GM12892 (cell line): ENCODE results near the gene SCARB1. TPM values are rescaled to one million over a fixed set of nuclear protein-coding genes. Genes with fewer than 3 reads are reported as not detected.
A peak's percentile ranks its signal among the peaks of the same experiment; 100 is the strongest.
"Not testable (repeated sequence)": the region's sequence is repeated elsewhere in the genome, so short reads cannot be mapped to it uniquely, and the experiment has no call there.

ENCODE experiments used
- DNase-seq: peaks from one replicate; pipeline ENCODE4 v3.0.0; 2011; ENCODE audit not compliant: insufficient read length
- FAIRE-seq: peaks from 2 replicates; lab custom pipeline; 2011; peaks lifted over from hg19 to GRCh38; lab: Jason Lieb, UNC
- POLR2A ChIP-seq: IDR thresholded peaks from 2 replicates; pipeline ENCODE4 v1.6.1; 2011; ENCODE audit warnings: low read depth, low read length, control low read depth
- POLR2AphosphoS5 ChIP-seq: IDR thresholded peaks from 2 replicates; pipeline ENCODE4 v1.6.1; 2011; ENCODE audit warnings: low read depth, low read length, control low read depth
- TAF1 ChIP-seq: IDR thresholded peaks from 2 replicates; pipeline ENCODE4 v1.6.1; 2011; ENCODE audit warnings: low read depth, mild to moderate bottlenecking, control low read depth, low read length, borderline replicate concordance
- polyA plus RNA-seq: library from polyadenylated mRNA; unstranded; fragments of >200 nt; gene quantifications from one replicate; pipeline ENCODE4 v1.2.1, GENCODE V29; 2012; ENCODE audit warnings: missing spikeins, inconsistent platforms; ENCODE audit not compliant: missing spikeins

SCARB1 gene, protein sequence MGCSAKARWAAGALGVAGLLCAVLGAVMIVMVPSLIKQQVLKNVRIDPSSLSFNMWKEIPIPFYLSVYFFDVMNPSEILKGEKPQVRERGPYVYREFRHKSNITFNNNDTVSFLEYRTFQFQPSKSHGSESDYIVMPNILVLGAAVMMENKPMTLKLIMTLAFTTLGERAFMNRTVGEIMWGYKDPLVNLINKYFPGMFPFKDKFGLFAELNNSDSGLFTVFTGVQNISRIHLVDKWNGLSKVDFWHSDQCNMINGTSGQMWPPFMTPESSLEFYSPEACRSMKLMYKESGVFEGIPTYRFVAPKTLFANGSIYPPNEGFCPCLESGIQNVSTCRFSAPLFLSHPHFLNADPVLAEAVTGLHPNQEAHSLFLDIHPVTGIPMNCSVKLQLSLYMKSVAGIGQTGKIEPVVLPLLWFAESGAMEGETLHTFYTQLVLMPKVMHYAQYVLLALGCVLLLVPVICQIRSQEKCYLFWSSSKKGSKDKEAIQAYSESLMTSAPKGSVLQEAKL
- polyA plus RNA-seq: 50.7 TPM

- peak; percentile 74 for FAIRE-seq
- TF ChIP-seq POLR2A (peak; percentile 92), TAF1 (peak; percentile 51; the same call in 1 of the 2 replicates), POLR2AphosphoS5 (peak; percentile 89)
- peak; percentile 96 for DNase-seq
Observed at GRCh38 chr12:124863416-124864325, at the start of gene SCARB1. SCARB1 (minus strand) TSS chr12:124863864; CDS start chr12:124863720, 144 bp downstream.

DNA sequence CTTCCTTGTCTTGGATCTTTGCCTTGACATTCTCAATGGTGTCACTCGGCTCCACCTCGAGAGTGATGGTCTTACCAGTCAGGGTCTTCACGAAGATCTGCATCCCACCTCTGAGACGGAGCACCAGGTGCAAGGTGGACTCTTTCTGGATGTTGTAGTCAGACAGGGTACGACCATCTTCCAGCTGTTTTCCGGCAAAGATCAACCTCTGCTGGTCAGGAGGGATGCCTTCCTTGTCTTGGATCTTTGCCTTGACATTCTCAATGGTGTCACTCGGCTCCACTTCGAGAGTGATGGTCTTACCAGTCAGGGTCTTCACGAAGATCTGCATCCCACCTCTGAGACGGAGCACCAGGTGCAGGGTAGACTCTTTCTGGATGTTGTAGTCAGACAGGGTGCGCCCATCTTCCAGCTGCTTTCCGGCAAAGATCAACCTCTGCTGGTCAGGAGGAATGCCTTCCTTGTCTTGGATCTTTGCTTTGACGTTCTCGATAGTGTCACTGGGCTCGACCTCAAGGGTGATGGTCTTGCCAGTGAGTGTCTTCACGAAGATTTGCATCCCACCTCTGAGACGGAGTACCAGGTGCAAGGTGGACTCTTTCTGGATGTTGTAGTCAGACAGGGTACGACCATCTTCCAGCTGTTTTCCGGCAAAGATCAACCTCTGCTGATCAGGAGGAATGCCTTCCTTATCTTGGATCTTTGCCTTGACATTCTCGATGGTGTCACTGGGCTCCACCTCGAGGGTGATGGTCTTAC lies 49.0 kb upstream of the SCARB1 start:
- DNase-seq, FAIRE-seq: not testable (repeated sequence)

GRCh38 chr12:124911521-124911920 lies 47.9 kb upstream of the SCARB1 start:
- not testable (repeated sequence) for DNase-seq, FAIRE-seq

DNA sequence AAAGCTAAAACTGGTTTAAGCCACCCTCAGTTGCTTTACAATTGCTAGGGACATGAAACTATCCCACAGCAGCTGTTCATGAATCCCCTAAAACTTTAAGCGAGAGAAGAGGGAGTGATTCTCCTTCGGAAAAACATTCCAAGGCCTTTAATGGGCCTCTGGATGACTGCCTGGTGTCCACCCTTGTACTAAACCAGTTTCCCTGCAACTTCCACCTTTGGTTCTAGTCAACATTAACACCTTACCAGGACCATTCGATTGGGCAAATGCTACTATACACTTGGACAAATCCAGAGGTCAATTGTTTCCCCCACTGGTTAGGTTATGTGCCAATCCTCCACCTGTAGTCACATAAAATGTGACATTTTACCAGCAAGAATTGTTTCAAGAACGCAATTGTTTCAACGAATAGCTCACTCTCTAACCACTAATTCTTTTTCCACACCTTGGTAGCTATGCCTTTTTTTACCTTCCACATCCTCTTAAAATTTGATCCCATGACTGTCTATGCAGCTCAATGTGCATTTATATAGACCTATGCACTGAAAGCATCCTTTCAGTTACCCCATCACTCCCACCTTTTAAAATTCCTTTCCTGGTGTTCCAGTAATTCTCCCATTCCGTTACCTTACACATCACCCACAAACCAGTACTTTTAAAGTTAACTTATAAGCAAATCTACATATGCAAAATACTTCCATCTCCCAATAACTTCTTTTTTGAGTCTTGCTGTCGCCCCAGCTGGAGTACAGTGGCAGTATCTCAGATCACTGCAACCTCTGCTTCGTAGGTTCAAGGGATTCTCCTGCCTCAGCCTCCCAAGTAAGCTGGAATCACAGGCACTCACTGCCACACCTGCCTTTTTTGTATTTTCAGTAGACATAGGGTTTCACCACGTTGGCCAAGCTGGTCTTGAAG lies 47.2 kb upstream of the SCARB1 start:
- FAIRE-seq (no peak), DNase-seq (no peak)
- TF ChIP-seq TAF1 (no peak), POLR2AphosphoS5 (peak; percentile 97), POLR2A (peak; percentile 80)

DNA sequence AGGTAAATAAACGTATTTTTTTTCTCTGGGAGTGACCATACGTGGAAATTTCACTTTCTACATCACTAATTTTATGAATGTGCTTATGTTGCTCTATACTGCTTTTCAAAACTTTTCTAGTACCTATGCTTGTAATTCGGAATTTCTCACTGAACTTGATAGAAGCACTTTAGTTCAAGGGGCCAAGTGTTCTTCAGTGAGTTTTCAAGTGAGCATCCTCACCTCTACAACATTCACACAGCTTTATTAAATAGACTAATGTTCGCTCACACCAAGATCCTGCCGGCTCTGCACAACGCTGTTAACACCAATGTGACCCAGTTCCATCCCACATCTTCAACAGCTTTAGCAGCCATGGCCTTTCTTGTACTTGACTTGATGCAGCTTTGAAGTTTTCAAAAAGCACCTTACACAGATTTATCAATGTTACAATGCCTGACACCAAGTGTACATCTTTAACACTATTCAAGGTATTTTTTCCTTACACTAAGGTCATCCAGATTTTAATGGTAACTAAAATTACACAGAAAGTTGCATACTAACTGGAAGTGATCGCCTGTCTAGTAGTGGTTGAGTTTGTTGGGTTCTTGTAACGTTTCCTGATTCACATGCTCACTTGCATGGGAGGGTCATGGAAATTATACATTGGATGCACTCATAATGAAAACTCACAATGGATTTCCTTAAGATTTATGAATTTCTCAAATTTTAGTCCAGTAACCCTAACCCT lies 46.3 kb upstream of the SCARB1 start:
- TF ChIP-seq TAF1 (no peak), POLR2A (peak; percentile 48), POLR2AphosphoS5 (peak; percentile 9; the same call in 1 of the 2 replicates)
- DNase-seq: no peak
- no peak for FAIRE-seq

DNA sequence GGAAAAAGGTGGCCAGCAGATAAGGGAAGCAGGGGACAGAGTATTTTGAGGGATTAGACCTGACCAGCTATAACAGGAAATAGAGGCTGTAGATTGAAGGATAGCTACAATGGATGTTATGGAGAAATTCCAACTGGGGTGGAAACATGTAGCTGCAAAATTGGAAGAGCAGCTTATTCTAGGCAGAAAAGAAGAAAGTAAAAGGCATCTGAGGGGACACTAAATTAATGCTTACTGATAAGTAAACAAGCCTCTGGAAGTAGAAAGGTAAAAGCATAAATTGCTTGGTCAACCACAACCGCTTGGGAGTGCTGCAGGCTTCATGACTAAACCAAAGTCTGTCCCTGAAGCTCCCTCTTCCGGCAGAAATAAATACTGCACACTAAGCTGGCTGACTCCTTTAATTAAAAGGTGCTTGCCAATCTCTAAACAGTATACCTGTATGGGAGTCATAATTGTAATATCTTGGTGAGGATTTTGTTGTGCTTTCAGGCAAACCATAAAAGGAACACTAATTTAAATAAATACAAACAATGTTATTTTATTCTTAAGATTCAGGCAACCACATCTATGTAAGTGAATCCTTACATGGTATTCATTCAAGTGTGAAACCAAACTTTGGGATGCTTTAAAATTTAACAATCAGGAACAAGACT lies 43.1 kb upstream of the SCARB1 start:
- TF ChIP-seq POLR2AphosphoS5 (no peak), TAF1 (no peak)
- DNase-seq: no peak
- peak; percentile 85 for FAIRE-seq

GRCh38 chr12:124904306-124905098 lies 40.8 kb upstream of the SCARB1 start:
- DNase-seq (no peak), FAIRE-seq (peak; percentile 57)
- TF ChIP-seq TAF1 (no peak), POLR2AphosphoS5 (no peak), POLR2A (no peak)

- TF ChIP-seq POLR2AphosphoS5 (no peak), POLR2A (no peak), TAF1 (no peak)
- peak; percentile 72 for FAIRE-seq
Observed at GRCh38 chr12:124902916-124903315, 39.3 kb upstream of the SCARB1 start.

GRCh38 chr12:124901003-124901402 lies 37.3 kb upstream of the SCARB1 start:
- no peak for TF ChIP-seq POLR2A
- TF ChIP-seq POLR2AphosphoS5: no peak
- no peak for TF ChIP-seq TAF1
- no peak for DNase-seq
- no peak for FAIRE-seq

More at GRCh38 chr12:124902916-124903315, 39.3 kb upstream of the SCARB1 start:
- no peak for DNase-seq

DNA sequence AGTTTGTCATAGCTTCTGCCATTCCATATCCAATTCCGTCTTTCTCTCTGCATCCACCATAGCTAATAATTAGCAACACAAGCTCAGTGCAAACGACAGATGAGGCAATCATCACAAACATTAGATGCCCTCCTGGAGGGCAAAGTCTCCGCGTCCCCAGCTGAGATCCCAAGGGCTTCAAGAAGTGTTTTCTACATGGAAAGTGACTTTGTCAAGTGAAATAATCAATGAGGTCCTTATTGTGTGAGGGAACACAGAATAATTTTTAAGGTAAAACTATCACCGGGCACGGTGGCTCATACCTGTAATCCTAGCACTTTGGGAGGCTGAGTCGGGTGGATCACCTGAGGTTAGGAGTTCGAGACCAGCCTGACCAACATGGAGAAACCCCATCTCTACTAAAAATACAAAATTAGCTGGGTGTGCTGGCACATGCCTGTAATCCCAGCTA lies 36.7 kb upstream of the SCARB1 start:
- not testable (repeated sequence) for DNase-seq, FAIRE-seq
